Measurements from ENCODE around the gene SH3BGRL2. TPM values are rescaled to one million over a fixed set of nuclear protein-coding genes. Genes with fewer than 3 reads are reported as not detected.

Gene SH3BGRL2
- total and polyA plus RNA-seq, 2 of the 4 experiments (the other 2 are of a cell fraction): 2.4 to 5.6 TPM

GRCh38 chr6:79597155-79597554 lies 34.0 kb upstream of the SH3BGRL2 start:
- ATAC-seq (ENCODE audit: low read depth) (no peak), DNase-seq (no peak)
- Histone ChIP-seq H3K9ac (ENCODE audit: low read depth, low read length) (no peak overlapping the region), H3K9me1 (ENCODE audit: insufficient read depth, low read length) (peaks cover 4% of the 10 kb centered on the region; the same call in 1 of the 2 replicates), H4K8ac (ENCODE audit: low read depth in 2 of 2, low read length in 2 of 2) (no peak overlapping the region), H2AFZ (replicated peaks; ENCODE audit: low read length, poor library complexity) (no peak overlapping the region), H2BK5ac (ENCODE audit: low read depth, low read length, poor library complexity, severe bottlenecking) (no peak overlapping the region), H3K4me2 (ENCODE audit: low read depth, low read length) (no peak overlapping the region), H3K56ac (ENCODE audit: extremely low read depth, insufficient read depth, low read length) (no peak overlapping the region), H3K4ac (ENCODE audit: low read depth, low read length) (no peak overlapping the region), H3K27ac (ENCODE audit: insufficient read depth, low read length) (no peak overlapping the region), H3K79me1 (ENCODE audit: low read depth in 1 of 2, low read length in 2 of 2) (no peaks in the 10 kb centered on the region), H2BK20ac (ENCODE audit: low read depth, low read length) (no peak overlapping the region), H2BK120ac (ENCODE audit: low read depth, low read length) (no peak overlapping the region), H3K4me1 (ENCODE audit: control insufficient read depth, insufficient read depth, low read length) (peaks cover 3% of the 10 kb centered on the region; the same call in 1 of the 2 replicates), H3K18ac (ENCODE audit: low read depth, low read length) (no peak overlapping the region), H3K4me3 (ENCODE audit: insufficient read depth, low read depth, low read length) (no peak overlapping the region), H4K5ac (ENCODE audit: low read depth, low read length) (no peak overlapping the region), H3K36me3 (ENCODE audit: control insufficient read depth, insufficient read depth, low read length) (no peaks in the 10 kb centered on the region), H3K23ac (ENCODE audit: low read depth, low read length) (no peak overlapping the region), H2BK15ac (ENCODE audit: low read depth, low read length) (no peak overlapping the region), H3K9me3 (ENCODE audit: control insufficient read depth, insufficient read depth, low read length) (no peaks in the 10 kb centered on the region), H4K20me1 (ENCODE audit: insufficient read depth, low read length) (no peaks in the 10 kb centered on the region), H2AK5ac (ENCODE audit: low read depth, low read length) (no peak overlapping the region), H4K91ac (ENCODE audit: insufficient read depth, low read depth, low read length) (no peak overlapping the region), H3K14ac (replicated peaks; ENCODE audit: low read depth, low read length) (no peak overlapping the region), H3K27me3 (ENCODE audit: control insufficient read depth, insufficient read depth, low read length) (no peaks in the 10 kb centered on the region), H2AK9ac (replicated peaks; ENCODE audit: low read depth, low read length, poor library complexity) (no peak overlapping the region)
- intact Hi-C loops (cut with micrococcal nuclease) (no loop called here), dilution Hi-C loops (cut with HindIII; ENCODE audit: low sequenced_read_pairs, unreplicated experiment) (no loop called here), in situ Hi-C loops (cut with MboI; ENCODE audit: low sequenced_read_pairs) (no loop called here)
- POLR2A ChIA-PET (ENCODE audit: unreplicated experiment): no interaction called here
- no peak for TF ChIP-seq RAD21 (IDR thresholded peaks at IDR 0.05; ENCODE audit: low read length)
- no peak for TF ChIP-seq FOS (IDR thresholded peaks at IDR 0.05; ENCODE audit: low read depth, low read length)
- no peak for TF ChIP-seq CTCF (conservative IDR thresholded peaks at IDR 0.05; ENCODE audit: low read depth, low read length)
- no peak for TF ChIP-seq CHD1 (IDR thresholded peaks at IDR 0.05; ENCODE audit: low read depth, low read length)
- TF ChIP-seq POLR2A (IDR thresholded peaks at IDR 0.05; ENCODE audit: low read depth, low read length): no peak
- TF ChIP-seq CEBPB (IDR thresholded peaks at IDR 0.05; ENCODE audit: low read depth, low read length): no peak
- no peak for TF ChIP-seq MAFK (IDR thresholded peaks at IDR 0.05; ENCODE audit: low read depth, low read length)
- TF ChIP-seq RCOR1 (IDR thresholded peaks at IDR 0.05; ENCODE audit: insufficient replicate concordance, low read length): no peak
- BruUV-seq (replicated peaks): no TSS peak
- WGBS, 2 experiments (ENCODE audit: extremely low coverage in 2 of 2, insufficient read length in 1 of 2): 100% methylated on average over 1 of the region's 2 CpGs; no CpG with 5 or more reads in 1 of the 2 experiments
- CTCF ChIA-PET: no interaction called here

Data from IMR-90 (cell line).